Activated CD4-positive, alpha-beta T cell treated with anti-CD3 and anti-CD28 coated beads, Interleukin-2, amount 50 U/mL, for 48 hours (primary cell): ENCODE data around the gene COQ2.
"Not testable (repeated sequence)": the region's sequence is repeated elsewhere in the genome, so short reads cannot be mapped to it uniquely, and the experiment has no call there.

Source experiments
- DNase-seq, 2 experiments: peaks; one replicate each; pipeline ENCODE4 v3.0.0-alpha.2; 2020

COQ2 gene

GRCh38 chr4:83284193-83285054, at the start of gene COQ2:
COQ2 (minus strand) TSS chr4:83284798; CDS start chr4:83284764, 34 bp downstream.
- peak; percentile 97 for DNase-seq

GRCh38 chr4:83331956-83332355, 47.4 kb upstream of the COQ2 start:
- DNase-seq, result no peak

- no peak for DNase-seq
Observed at GRCh38 chr4:83329521-83330110, 45.0 kb upstream of the COQ2 start.

- DNase-seq, result no peak
Observed at GRCh38 chr4:83328521-83329187, 44.1 kb upstream of the COQ2 start.

- no peak for DNase-seq
Observed at GRCh38 chr4:83326546-83326945, 41.9 kb upstream of the COQ2 start.

- not testable (repeated sequence) for DNase-seq
Observed at GRCh38 chr4:83325306-83325705, 40.7 kb upstream of the COQ2 start.

GRCh38 chr4:83323136-83323535, 38.5 kb upstream of the COQ2 start:
- DNase-seq, result no peak

- DNase-seq, result peak; percentile 11 to 30
Observed at GRCh38 chr4:83320548-83320947, 36.0 kb upstream of the COQ2 start.

- DNase-seq, result no peak
Observed at GRCh38 chr4:83318666-83319065, 34.1 kb upstream of the COQ2 start.

- no peak for DNase-seq
Observed at GRCh38 chr4:83317671-83318070, 33.1 kb upstream of the COQ2 start.

GRCh38 chr4:83316459-83317165, 32.0 kb upstream of the COQ2 start:
- no peak for DNase-seq

GRCh38 chr4:83315341-83315870, 30.8 kb upstream of the COQ2 start:
- no peak for DNase-seq

GRCh38 chr4:83308672-83309071, 24.1 kb upstream of the COQ2 start:
- no peak for DNase-seq

GRCh38 chr4:83307920-83308319, 23.3 kb upstream of the COQ2 start:
- no peak for DNase-seq

- no peak for DNase-seq
Observed at GRCh38 chr4:83305187-83305586, 20.6 kb upstream of the COQ2 start.

GRCh38 chr4:83297548-83298260, 13.1 kb upstream of the COQ2 start:
- DNase-seq, result no peak

- no peak for DNase-seq
Observed at GRCh38 chr4:83293305-83294046, 8.9 kb upstream of the COQ2 start.

GRCh38 chr4:83290059-83290774, 5.6 kb upstream of the COQ2 start:
- not testable (repeated sequence) for DNase-seq

GRCh38 chr4:83288381-83288780, 3.8 kb upstream of the COQ2 start:
- not testable (repeated sequence) for DNase-seq

GRCh38 chr4:83285055-83285407, 433 bp upstream of the COQ2 start:
- DNase-seq, result no peak

GRCh38 chr4:83283181-83283580, 1.4 kb downstream of the COQ2 start:
- no peak for DNase-seq
